HepG2 (cell line): ENCODE measurements around the gene HOXB2. TPM values are rescaled to one million over a fixed set of nuclear protein-coding genes. Genes with fewer than 3 reads are reported as not detected.

ENCODE experiments used
- ATAC-seq: fragments of 200-7000 bp; cut with Tn5 transposase; 3 replicates; pipeline ENCODE4 v1.9.1; 2020; ENCODE audit warnings: mild to moderate bottlenecking, moderate library complexity
- BruUV-seq: library from RNA; stranded (reverse); fragments of 400-500 nt; replicated peaks from 2 replicates; lab custom pipeline; 2021; lab: Mats Ljungman, UMichigan
- CTCF ChIA-PET: fragments of 300-600 bp; formaldehyde crosslinking; extraction: SDS; loops from one replicate; lab custom pipeline; 2021; ENCODE audit warnings: low total read pairs, inconsistent platforms, low intra/inter-chr PET ratio; lab: Yijun Ruan, JAX
- POLR2A ChIA-PET: fragments of 350-600 bp; sonication (Branson Sonifier 250); formaldehyde crosslinking; loops from one replicate; lab custom pipeline; 2020; ENCODE audit warnings: antibody characterized with exemption, inconsistent platforms; lab: Yijun Ruan, JAX
- DNase-seq: peaks from one replicate; pipeline ENCODE4 v3.0.0-alpha.2; 2015; ENCODE audit warnings: low spot score
- FAIRE-seq: peaks from 3 replicates; lab custom pipeline; 2011; peaks lifted over from hg19 to GRCh38; lab: Jason Lieb, UNC
- H2AFZ ChIP-seq: one replicate; pipeline ENCODE4 v1.6.1; 2011; ENCODE audit warnings: low read length, inconsistent platforms
- H3K27ac ChIP-seq: fragments of 300-600 bp; 3 replicates; pipeline ENCODE4 v1.8.0; 2011; ENCODE audit warnings: mixed run types, mild to moderate bottlenecking, mixed read lengths, low read length, inconsistent platforms; ENCODE audit not compliant: insufficient read depth; ENCODE audit errors: extremely low read length
- H3K27me3 ChIP-seq, 2 experiments: fragments of 200-600 bp in 1 of 2; 2 replicates in 1 of 2; 3 replicates in 1 of 2; pipeline versions ENCODE4 v1.6.0 to v1.8.0; 2011; ENCODE audit warnings: low read length in 2 of 2, mild to moderate bottlenecking in 2 of 2, moderate library complexity in 2 of 2, inconsistent platforms in 1 of 2; ENCODE audit not compliant: insufficient read depth in 2 of 2, control insufficient read depth in 1 of 2
- H3K36me3 ChIP-seq, 2 experiments: fragments of 200-600 bp in 1 of 2; replicated peaks in 1 of 2; 2 replicates in 1 of 2; 3 replicates in 1 of 2; pipeline versions ENCODE4 v1.5.1 to v1.8.0; 2011; ENCODE audit warnings: low read length in 2 of 2, inconsistent platforms in 1 of 2; ENCODE audit not compliant: insufficient read depth in 2 of 2, control insufficient read depth in 1 of 2
- H3K4me1 ChIP-seq: 2 replicates; pipeline ENCODE4 v1.5.1; 2012; ENCODE audit warnings: low read length, inconsistent platforms; ENCODE audit not compliant: insufficient read depth
- H3K4me2 ChIP-seq: 2 replicates; pipeline ENCODE4 v1.6.0; 2011; ENCODE audit warnings: low read depth, low read length, inconsistent platforms
- H3K4me3 ChIP-seq, 3 experiments: fragments of 200-600 bp in 1 of 3; sonication (generic), shearing (Covaris generic) in 1 of 3; replicated peaks in 1 of 3; 2 replicates each; pipeline ENCODE4 v1.5.1; 2011 to 2016; ENCODE audit warnings: low read length in 3 of 3, inconsistent platforms in 2 of 3, low read depth in 2 of 3, mild to moderate bottlenecking in 2 of 3, control low read depth in 1 of 3, mixed read lengths in 1 of 3; ENCODE audit not compliant: insufficient read depth in 1 of 3
- H3K79me2 ChIP-seq: one replicate; pipeline ENCODE4 v1.6.1; 2011; ENCODE audit warnings: low read length, inconsistent platforms; ENCODE audit not compliant: insufficient read depth
- H3K9ac ChIP-seq: 2 replicates; pipeline ENCODE4 v1.6.0; 2011; ENCODE audit warnings: mild to moderate bottlenecking, low read depth, low read length, inconsistent platforms; ENCODE audit not compliant: insufficient read depth
- H3K9me3 ChIP-seq: 2 replicates; pipeline ENCODE4 v1.5.1; 2012; ENCODE audit warnings: mild to moderate bottlenecking, low read length
- H4K20me1 ChIP-seq: 2 replicates; pipeline ENCODE4 v1.6.0; 2011; ENCODE audit warnings: inconsistent platforms, mild to moderate bottlenecking, low read length, moderate library complexity; ENCODE audit not compliant: insufficient read depth
- CC2D1A ChIP-seq: sonication (generic); formaldehyde crosslinking; IDR thresholded peaks from 2 replicates; pipeline ENCODE4 v1.8.1; 2023; ENCODE audit warnings: mild to moderate bottlenecking, missing genetic modification reagents
- JARID2 ChIP-seq: sonication (generic); formaldehyde crosslinking; IDR thresholded peaks from 2 replicates; pipeline ENCODE4 v1.8.1; 2023; ENCODE audit warnings: missing genetic modification reagents, inconsistent platforms; ENCODE audit not compliant: insufficient replicate concordance
- RORA ChIP-seq: sonication (generic); formaldehyde crosslinking; IDR thresholded peaks from 2 replicates; pipeline ENCODE4 v1.5.0; 2020; ENCODE audit warnings: mild to moderate bottlenecking, missing genetic modification reagents, moderate library complexity
- SIX4 ChIP-seq: sonication (generic); formaldehyde crosslinking; IDR thresholded peaks from 2 replicates; pipeline ENCODE4 v1.4.0; 2020; ENCODE audit warnings: missing genetic modification reagents
- TCF7L2 ChIP-seq: IDR thresholded peaks from 2 replicates; pipeline ENCODE4 v1.6.1; 2011; ENCODE audit warnings: mild to moderate bottlenecking, low read depth, low read length, moderate library complexity
- YEATS4 ChIP-seq: sonication (generic); formaldehyde crosslinking; IDR thresholded peaks from 2 replicates; pipeline ENCODE4 v1.4.0; 2020; ENCODE audit warnings: missing genetic modification reagents, borderline replicate concordance
- ZNF263 ChIP-seq: sonication (generic); formaldehyde crosslinking; IDR thresholded peaks from 2 replicates; pipeline ENCODE4 v1.4.0; 2020; ENCODE audit warnings: missing genetic modification reagents
- WGBS: methylation state at CpG from one replicate; pipeline ENCODE4 v1.1.6; 2017; ENCODE audit warnings: low lambda C conversion rate; 5-methylcytosine and 5-hydroxymethylcytosine counted together
- in situ Hi-C: cut with HindIII; loops from 2 replicates; pipeline ENCODE4 v1.10.0; 2017; ENCODE audit warnings: low pct_unique_long_range_greater_than_20kb; ENCODE audit not compliant: extremely low pct_ligation_motif_present
- intact Hi-C: fragments of 100-400 bp; cut with micrococcal nuclease; formaldehyde crosslinking; loops from one replicate; pipeline ENCODE4 v1.10.0; 2022; ENCODE audit not compliant: unreplicated experiment
- polyA plus RNA-seq, 8 experiments: library from polyadenylated mRNA; depleted of rRNA in 3 of 8; stranded (reverse) in 7 of 8; unstranded in 1 of 8; fragments of >200 nt; fragmentation: Illumina TruSeq in 4 of 8; extraction: Trizol in 4 of 8; gene quantifications; 2 replicates each; pipeline versions ENCODE4 v1.2.1 to v1.2.3, GENCODE V29; 2011 to 2016; ENCODE audit warnings: low read depth in 4 of 8, missing spikeins in 1 of 8, mixed read lengths in 1 of 8; ENCODE audit not compliant: insufficient read depth in 1 of 8
- total RNA-seq, 5 experiments: library from RNA; depleted of rRNA; stranded (reverse); fragments of >200 nt; fragmentation: Illumina TruSeq; extraction: Trizol; gene quantifications; 2 replicates each; pipeline ENCODE4 v1.2.3, GENCODE V29; 2016; ENCODE audit warnings: low read depth in 1 of 5
- TF ChIP-seq, protein P1 (sequence below): sonication (generic); formaldehyde crosslinking; IDR thresholded peaks from 2 replicates; pipeline ENCODE4 v1.5.0; 2020; ENCODE audit warnings: mild to moderate bottlenecking, missing genetic modification reagents, borderline replicate concordance
- TF ChIP-seq, protein P2 (sequence below): sonication (generic); formaldehyde crosslinking; IDR thresholded peaks from 2 replicates; pipeline ENCODE4 v1.4.0; 2020; ENCODE audit warnings: missing genetic modification reagents, mild to moderate bottlenecking, borderline replicate concordance
- TF ChIP-seq, protein P3 (sequence below): sonication (generic); formaldehyde crosslinking; IDR thresholded peaks from 2 replicates; pipeline ENCODE4 v1.4.0; 2020; ENCODE audit warnings: missing genetic modification reagents
- TF ChIP-seq, protein P4 (sequence below): sonication (generic); formaldehyde crosslinking; IDR thresholded peaks from 2 replicates; pipeline ENCODE4 v1.9.0; 2021; ENCODE audit warnings: mild to moderate bottlenecking, missing genetic modification reagents

HOXB2 gene
- total and polyA plus RNA-seq, 2 of the 13 experiments (the other 11 are each of a cell fraction or from before 2014, with no cell fraction given): not detected

DNA sequence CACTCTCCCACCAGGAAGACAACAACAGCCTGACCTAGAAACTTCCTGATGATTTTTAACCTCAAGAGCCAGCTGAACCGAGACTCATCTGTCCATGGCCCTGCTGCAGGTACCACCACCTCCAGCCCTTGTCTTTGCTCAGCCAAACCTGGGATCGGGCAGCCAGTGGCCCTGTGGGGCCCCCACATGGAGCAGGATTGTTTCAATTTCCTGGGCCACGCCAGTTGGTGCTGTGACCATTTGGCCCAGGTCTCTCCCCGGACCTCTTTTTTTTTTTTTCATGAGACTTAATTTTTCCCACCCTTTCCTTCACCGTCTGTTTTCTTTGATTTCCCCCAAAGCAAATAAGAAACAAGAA is 8.3 kb upstream of the HOXB2 start:
- ATAC-seq (no peak), DNase-seq (no peak), FAIRE-seq (no peak)
- no TSS peak for BruUV-seq
- Histone ChIP-seq H3K9me3 (no peaks in the 10 kb centered on the region), H2AFZ (no peak overlapping the region), H3K79me2 (no peaks in the 10 kb centered on the region), H3K4me1 (no peaks in the 10 kb centered on the region), H3K4me2 (no peak overlapping the region), H4K20me1 (no peaks in the 10 kb centered on the region; the same call in 1 of the 2 replicates), H3K4me3 (no peak overlapping the region), H3K27ac (no peak overlapping the region), H3K27me3 (peaks cover 24 to 92% of the 10 kb centered on the region in 2 experiments), H3K36me3 (no peaks in the 10 kb centered on the region), H3K9ac (no peak overlapping the region)
- WGBS: under 1% methylated on average over 5 of the region's 5 CpGs
- ChIA-PET POLR2A (no interaction called here), CTCF (no interaction called here)
- intact Hi-C loops (no loop called here), in situ Hi-C loops (no loop called here)
- no peak for TF ChIP-seq ZNF263 (CRISPR knock-in tag)
- no peak for TF ChIP-seq SIX4
- TF ChIP-seq, protein P1, sequence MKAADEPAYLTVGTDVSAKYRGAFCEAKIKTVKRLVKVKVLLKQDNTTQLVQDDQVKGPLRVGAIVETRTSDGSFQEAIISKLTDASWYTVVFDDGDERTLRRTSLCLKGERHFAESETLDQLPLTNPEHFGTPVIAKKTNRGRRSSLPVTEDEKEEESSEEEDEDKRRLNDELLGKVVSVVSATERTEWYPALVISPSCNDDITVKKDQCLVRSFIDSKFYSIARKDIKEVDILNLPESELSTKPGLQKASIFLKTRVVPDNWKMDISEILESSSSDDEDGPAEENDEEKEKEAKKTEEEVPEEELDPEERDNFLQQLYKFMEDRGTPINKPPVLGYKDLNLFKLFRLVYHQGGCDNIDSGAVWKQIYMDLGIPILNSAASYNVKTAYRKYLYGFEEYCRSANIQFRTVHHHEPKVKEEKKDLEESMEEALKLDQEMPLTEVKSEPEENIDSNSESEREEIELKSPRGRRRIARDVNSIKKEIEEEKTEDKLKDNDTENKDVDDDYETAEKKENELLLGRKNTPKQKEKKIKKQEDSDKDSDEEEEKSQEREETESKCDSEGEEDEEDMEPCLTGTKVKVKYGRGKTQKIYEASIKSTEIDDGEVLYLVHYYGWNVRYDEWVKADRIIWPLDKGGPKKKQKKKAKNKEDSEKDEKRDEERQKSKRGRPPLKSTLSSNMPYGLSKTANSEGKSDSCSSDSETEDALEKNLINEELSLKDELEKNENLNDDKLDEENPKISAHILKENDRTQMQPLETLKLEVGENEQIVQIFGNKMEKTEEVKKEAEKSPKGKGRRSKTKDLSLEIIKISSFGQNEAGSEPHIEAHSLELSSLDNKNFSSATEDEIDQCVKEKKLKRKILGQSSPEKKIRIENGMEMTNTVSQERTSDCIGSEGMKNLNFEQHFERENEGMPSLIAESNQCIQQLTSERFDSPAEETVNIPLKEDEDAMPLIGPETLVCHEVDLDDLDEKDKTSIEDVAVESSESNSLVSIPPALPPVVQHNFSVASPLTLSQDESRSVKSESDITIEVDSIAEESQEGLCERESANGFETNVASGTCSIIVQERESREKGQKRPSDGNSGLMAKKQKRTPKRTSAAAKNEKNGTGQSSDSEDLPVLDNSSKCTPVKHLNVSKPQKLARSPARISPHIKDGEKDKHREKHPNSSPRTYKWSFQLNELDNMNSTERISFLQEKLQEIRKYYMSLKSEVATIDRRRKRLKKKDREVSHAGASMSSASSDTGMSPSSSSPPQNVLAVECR (CRISPR knock-in tag): no peak
- TF ChIP-seq JARID2 (CRISPR knock-in tag): no peak
- TF ChIP-seq, protein P2, sequence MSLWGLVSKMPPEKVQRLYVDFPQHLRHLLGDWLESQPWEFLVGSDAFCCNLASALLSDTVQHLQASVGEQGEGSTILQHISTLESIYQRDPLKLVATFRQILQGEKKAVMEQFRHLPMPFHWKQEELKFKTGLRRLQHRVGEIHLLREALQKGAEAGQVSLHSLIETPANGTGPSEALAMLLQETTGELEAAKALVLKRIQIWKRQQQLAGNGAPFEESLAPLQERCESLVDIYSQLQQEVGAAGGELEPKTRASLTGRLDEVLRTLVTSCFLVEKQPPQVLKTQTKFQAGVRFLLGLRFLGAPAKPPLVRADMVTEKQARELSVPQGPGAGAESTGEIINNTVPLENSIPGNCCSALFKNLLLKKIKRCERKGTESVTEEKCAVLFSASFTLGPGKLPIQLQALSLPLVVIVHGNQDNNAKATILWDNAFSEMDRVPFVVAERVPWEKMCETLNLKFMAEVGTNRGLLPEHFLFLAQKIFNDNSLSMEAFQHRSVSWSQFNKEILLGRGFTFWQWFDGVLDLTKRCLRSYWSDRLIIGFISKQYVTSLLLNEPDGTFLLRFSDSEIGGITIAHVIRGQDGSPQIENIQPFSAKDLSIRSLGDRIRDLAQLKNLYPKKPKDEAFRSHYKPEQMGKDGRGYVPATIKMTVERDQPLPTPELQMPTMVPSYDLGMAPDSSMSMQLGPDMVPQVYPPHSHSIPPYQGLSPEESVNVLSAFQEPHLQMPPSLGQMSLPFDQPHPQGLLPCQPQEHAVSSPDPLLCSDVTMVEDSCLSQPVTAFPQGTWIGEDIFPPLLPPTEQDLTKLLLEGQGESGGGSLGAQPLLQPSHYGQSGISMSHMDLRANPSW (CRISPR knock-in tag): no peak
- TF ChIP-seq RORA: no peak
- no peak for TF ChIP-seq YEATS4 (CRISPR knock-in tag)
- TF ChIP-seq TCF7L2: no peak
- TF ChIP-seq, protein P3, sequence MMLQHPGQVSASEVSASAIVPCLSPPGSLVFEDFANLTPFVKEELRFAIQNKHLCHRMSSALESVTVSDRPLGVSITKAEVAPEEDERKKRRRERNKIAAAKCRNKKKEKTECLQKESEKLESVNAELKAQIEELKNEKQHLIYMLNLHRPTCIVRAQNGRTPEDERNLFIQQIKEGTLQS (CRISPR knock-in tag): no peak
- TF ChIP-seq, protein P4, sequence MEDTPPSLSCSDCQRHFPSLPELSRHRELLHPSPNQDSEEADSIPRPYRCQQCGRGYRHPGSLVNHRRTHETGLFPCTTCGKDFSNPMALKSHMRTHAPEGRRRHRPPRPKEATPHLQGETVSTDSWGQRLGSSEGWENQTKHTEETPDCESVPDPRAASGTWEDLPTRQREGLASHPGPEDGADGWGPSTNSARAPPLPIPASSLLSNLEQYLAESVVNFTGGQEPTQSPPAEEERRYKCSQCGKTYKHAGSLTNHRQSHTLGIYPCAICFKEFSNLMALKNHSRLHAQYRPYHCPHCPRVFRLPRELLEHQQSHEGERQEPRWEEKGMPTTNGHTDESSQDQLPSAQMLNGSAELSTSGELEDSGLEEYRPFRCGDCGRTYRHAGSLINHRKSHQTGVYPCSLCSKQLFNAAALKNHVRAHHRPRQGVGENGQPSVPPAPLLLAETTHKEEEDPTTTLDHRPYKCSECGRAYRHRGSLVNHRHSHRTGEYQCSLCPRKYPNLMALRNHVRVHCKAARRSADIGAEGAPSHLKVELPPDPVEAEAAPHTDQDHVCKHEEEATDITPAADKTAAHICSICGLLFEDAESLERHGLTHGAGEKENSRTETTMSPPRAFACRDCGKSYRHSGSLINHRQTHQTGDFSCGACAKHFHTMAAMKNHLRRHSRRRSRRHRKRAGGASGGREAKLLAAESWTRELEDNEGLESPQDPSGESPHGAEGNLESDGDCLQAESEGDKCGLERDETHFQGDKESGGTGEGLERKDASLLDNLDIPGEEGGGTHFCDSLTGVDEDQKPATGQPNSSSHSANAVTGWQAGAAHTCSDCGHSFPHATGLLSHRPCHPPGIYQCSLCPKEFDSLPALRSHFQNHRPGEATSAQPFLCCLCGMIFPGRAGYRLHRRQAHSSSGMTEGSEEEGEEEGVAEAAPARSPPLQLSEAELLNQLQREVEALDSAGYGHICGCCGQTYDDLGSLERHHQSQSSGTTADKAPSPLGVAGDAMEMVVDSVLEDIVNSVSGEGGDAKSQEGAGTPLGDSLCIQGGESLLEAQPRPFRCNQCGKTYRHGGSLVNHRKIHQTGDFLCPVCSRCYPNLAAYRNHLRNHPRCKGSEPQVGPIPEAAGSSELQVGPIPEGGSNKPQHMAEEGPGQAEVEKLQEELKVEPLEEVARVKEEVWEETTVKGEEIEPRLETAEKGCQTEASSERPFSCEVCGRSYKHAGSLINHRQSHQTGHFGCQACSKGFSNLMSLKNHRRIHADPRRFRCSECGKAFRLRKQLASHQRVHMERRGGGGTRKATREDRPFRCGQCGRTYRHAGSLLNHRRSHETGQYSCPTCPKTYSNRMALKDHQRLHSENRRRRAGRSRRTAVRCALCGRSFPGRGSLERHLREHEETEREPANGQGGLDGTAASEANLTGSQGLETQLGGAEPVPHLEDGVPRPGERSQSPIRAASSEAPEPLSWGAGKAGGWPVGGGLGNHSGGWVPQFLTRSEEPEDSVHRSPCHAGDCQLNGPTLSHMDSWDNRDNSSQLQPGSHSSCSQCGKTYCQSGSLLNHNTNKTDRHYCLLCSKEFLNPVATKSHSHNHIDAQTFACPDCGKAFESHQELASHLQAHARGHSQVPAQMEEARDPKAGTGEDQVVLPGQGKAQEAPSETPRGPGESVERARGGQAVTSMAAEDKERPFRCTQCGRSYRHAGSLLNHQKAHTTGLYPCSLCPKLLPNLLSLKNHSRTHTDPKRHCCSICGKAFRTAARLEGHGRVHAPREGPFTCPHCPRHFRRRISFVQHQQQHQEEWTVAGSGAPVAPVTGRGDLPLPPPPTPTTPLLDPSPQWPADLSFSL: no peak
- no peak for TF ChIP-seq CC2D1A
